BLaER1 treated with 17β-estradiol and CSF1 and Interleukin-3, amounts not matched to agents 10 nM and 100 nM (cell line): ENCODE results near the gene TIMM9.
A peak's percentile ranks its signal among the peaks of the same experiment; 100 is the strongest.

Source experiments
- H3K27ac ChIP-seq, 11 experiments: shearing (Covaris generic); formaldehyde crosslinking; 2 replicates each; pipeline ENCODE4 v1.8.1; 2022
- H3K27me3 ChIP-seq, 11 experiments: shearing (Covaris generic); formaldehyde crosslinking; 2 replicates each; pipeline ENCODE4 v1.8.1; 2022
- H3K36me3 ChIP-seq, 11 experiments: shearing (Covaris generic); formaldehyde crosslinking; 2 replicates each; pipeline ENCODE4 v1.8.1; 2022
- H3K4me1 ChIP-seq, 10 experiments: shearing (Covaris generic); formaldehyde crosslinking; 2 replicates each; pipeline ENCODE4 v1.8.1; 2022
- H3K4me2 ChIP-seq, 11 experiments: shearing (Covaris generic); formaldehyde crosslinking; 2 replicates each; pipeline ENCODE4 v1.8.1; 2022
- H3K4me3 ChIP-seq, 10 experiments: shearing (Covaris generic); formaldehyde crosslinking; 2 replicates each; pipeline ENCODE4 v1.8.1; 2022
- H3K9ac ChIP-seq, 11 experiments: shearing (Covaris generic); formaldehyde crosslinking; 2 replicates each; pipeline ENCODE4 v1.8.1; 2022
- H3K9me3 ChIP-seq, 11 experiments: shearing (Covaris generic); formaldehyde crosslinking; replicated peaks in 1 of 11; 2 replicates each; pipeline ENCODE4 v1.8.1; 2022
- H4K20me1 ChIP-seq, 11 experiments: shearing (Covaris generic); formaldehyde crosslinking; 2 replicates each; pipeline ENCODE4 v1.8.1; 2022
- Cebpa-rat ChIP-seq, 11 experiments: shearing (Covaris generic); IDR thresholded peaks; 2 replicates each; pipeline ENCODE4 v1.8.1; 2022

The TIMM9 gene

GRCh38 chr14:58414845-58415244 lies 12.5 kb downstream of the TIMM9 start:
- peaks cover 0 to 9% (median 0%) of the 10 kb centered on the region in 10 experiments; a peak in 2 of 20 replicates for H3K4me1 ChIP-seq
- H3K27me3 ChIP-seq = no peaks in the 10 kb centered on the region
- peaks cover 75 to 98% (median 94%) of the 10 kb centered on the region in 11 experiments for H3K36me3 ChIP-seq
- H3K27ac ChIP-seq = no peak overlapping the region
- H3K9ac ChIP-seq = no peak overlapping the region
- no peak overlapping the region for H3K4me2 ChIP-seq
- H3K4me3 ChIP-seq = no peak overlapping the region
- H4K20me1 ChIP-seq = peaks cover 0 to 46% (median 9%) of the 10 kb centered on the region in 11 experiments; a peak in 9 of 22 replicates
- no peak for TF ChIP-seq Cebpa-rat (IDR thresholded peaks at IDR 0.05)
- peaks cover 5 to 11% (median 8%) of the 10 kb centered on the region in 11 experiments; a peak in 18 of 22 replicates for H3K9me3 ChIP-seq

DNA sequence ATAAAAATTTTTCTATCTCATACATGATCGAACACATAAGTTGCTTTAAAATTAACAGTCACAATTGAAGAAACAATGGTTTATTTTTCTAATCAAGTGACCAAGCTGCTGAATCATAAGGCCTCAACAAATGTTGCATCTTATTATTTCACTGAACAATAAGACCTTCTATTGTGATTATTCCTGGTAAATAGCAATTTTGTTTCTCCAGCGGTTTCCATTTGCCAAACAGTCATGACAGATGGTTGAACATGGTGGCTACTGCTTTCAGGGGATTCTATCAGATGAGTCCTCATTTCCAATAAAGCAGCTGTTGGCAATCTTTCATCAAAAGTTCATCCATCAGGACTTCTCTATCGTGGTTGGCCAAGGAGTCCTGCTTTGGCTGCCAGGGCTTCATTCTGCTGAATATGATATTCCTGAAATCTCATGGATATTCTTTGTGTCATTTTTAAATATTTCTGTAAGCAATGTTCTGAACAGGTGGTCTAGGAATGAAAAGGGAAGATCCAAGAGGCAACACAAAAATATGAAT lies 18.6 kb downstream of the TIMM9 start:
- Histone ChIP-seq H3K27me3 (no peaks in the 10 kb centered on the region), H3K36me3 (peaks cover 59 to 86% (median 70%) of the 10 kb centered on the region in 11 experiments), H3K4me1 (no peaks in the 10 kb centered on the region), H3K4me2 (no peak overlapping the region), H3K9ac (no peak overlapping the region), H3K9me3 (no peaks in the 10 kb centered on the region), H4K20me1 (peaks cover 0 to 9% (median 0%) of the 10 kb centered on the region in 11 experiments; a peak in 3 of 22 replicates), H3K4me3 (no peak overlapping the region), H3K27ac (no peak overlapping the region)
- TF ChIP-seq Cebpa-rat (IDR thresholded peaks at IDR 0.05) = no peak

DNA sequence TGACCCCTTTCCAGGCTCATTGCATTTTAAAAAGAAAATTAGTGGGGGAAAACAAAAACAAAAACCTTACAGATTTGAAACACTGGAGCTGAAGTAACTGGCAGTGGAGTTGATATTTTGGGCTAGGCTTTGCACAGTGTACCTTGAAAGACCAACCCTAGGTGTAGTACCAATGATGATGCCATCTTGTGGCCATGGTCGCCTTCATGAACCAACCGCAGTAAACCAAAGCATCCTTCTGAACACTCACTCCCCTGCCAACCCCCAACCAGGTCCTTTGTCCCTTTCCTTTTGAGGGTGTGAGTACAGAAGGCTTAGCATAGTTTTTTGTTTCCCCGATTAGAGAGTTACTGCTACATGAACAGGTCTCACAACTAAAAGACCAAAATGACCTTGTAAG lies 25.7 kb downstream of the TIMM9 start:
- no peaks in the 10 kb centered on the region for H4K20me1 ChIP-seq
- no peak for TF ChIP-seq Cebpa-rat (IDR thresholded peaks at IDR 0.05)
- no peak overlapping the region for H3K4me2 ChIP-seq
- no peaks in the 10 kb centered on the region for H3K9me3 ChIP-seq
- peaks cover under 1 to 7% (median 4%) of the 10 kb centered on the region in 11 experiments; a peak in 18 of 22 replicates for H3K27me3 ChIP-seq
- H3K9ac ChIP-seq = no peak overlapping the region
- H3K4me1 ChIP-seq = peaks cover 0 to 2% (median under 1%) of the 10 kb centered on the region in 10 experiments; a peak in 7 of 20 replicates
- no peak overlapping the region for H3K4me3 ChIP-seq
- peaks cover 0 to 25% (median 14%) of the 10 kb centered on the region in 11 experiments; a peak in 11 of 22 replicates for H3K36me3 ChIP-seq
- no peak overlapping the region for H3K27ac ChIP-seq

DNA sequence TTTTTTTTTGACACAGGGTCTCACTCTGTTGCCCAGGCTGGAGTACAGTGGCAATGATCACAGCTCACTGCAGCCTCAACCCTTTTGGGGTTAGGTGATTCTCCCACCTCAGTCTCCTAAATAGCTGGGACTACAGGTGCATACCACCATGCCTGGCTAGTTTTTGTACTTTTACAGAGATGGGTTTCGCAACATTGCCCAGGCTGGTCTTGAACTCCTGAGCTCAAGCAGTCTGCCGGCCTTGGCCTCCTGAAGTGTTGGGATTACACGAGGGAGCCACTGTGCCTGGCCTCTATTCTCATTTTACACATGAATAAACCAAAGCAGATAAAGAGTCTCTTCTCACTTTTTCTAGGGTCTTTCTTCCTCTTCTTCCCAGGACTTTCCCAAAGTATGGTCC lies 28.4 kb downstream of the TIMM9 start:
- H3K4me3 ChIP-seq = no peak overlapping the region
- peaks cover 12 to 21% (median 19%) of the 10 kb centered on the region in 11 experiments for H3K27me3 ChIP-seq
- peaks cover 5 to 15% (median 12%) of the 10 kb centered on the region in 10 experiments; a peak in 18 of 20 replicates for H3K4me1 ChIP-seq
- peaks cover 0 to 20% (median 4%) of the 10 kb centered on the region in 11 experiments; a peak in 7 of 22 replicates for H3K36me3 ChIP-seq
- TF ChIP-seq Cebpa-rat (IDR thresholded peaks at IDR 0.05) = peak in 4 of 11 experiments; percentile 10 to 60 (median 41); a peak in 4 of 22 replicates
- H3K4me2 ChIP-seq = no peak overlapping the region
- H3K27ac ChIP-seq = no peak overlapping the region
- no peaks in the 10 kb centered on the region for H3K9me3 ChIP-seq
- H4K20me1 ChIP-seq = no peaks in the 10 kb centered on the region
- no peak overlapping the region for H3K9ac ChIP-seq

DNA sequence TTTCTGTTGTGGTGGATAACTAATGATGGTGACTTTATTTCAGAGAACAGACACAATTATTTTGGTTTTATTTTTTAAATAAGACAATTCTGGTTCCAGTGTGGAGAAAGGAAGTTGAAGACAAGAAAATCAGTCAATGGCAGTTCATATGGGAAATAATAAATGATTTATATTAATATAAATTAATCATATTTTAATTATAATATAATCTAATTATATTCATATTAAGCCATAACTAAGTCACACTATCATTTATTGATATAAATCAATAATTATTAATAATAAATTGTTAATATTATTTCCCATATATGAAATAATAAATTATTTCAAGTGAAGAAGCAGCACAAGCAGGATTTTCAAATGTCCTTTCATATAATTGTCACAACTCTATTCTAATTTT lies 28.8 kb downstream of the TIMM9 start:
- no peaks in the 10 kb centered on the region for H3K9me3 ChIP-seq
- peaks cover 12 to 21% (median 19%) of the 10 kb centered on the region in 11 experiments for H3K27me3 ChIP-seq
- H3K4me1 ChIP-seq = peaks cover 5 to 15% (median 12%) of the 10 kb centered on the region in 10 experiments; a peak in 18 of 20 replicates
- no peak overlapping the region for H3K9ac ChIP-seq
- H3K27ac ChIP-seq = no peak overlapping the region
- H3K36me3 ChIP-seq = peaks cover 0 to 20% (median 4%) of the 10 kb centered on the region in 11 experiments; a peak in 7 of 22 replicates
- H3K4me2 ChIP-seq = no peak overlapping the region
- no peak overlapping the region for H3K4me3 ChIP-seq
- no peaks in the 10 kb centered on the region for H4K20me1 ChIP-seq
- no peak for TF ChIP-seq Cebpa-rat (IDR thresholded peaks at IDR 0.05)

DNA sequence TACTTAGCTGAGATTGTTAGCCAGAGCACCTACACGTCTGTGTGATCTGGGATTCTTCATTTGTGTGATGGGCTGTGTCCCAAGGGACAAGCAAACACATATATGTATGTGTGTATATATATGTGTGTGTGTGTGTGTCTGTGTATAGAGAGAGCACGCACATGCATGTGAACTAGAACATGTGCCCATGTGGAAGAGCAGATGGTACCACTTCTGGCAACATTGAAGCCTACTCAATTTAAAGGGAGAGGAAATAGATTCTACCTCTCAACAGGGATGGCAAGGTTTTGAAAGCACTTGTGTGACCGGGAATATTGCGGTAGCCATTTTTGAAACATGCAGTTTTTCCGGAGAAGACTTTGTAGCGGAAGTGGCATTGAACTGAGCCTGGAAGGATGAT lies 30.2 kb downstream of the TIMM9 start:
- Histone ChIP-seq H3K4me1 (peaks cover 5 to 15% (median 12%) of the 10 kb centered on the region in 10 experiments; a peak in 18 of 20 replicates), H3K9ac (no peak overlapping the region), H3K9me3 (no peaks in the 10 kb centered on the region), H3K27ac (no peak overlapping the region), H4K20me1 (no peaks in the 10 kb centered on the region), H3K4me2 (no peak overlapping the region), H3K27me3 (peaks cover 12 to 21% (median 19%) of the 10 kb centered on the region in 11 experiments), H3K4me3 (no peak overlapping the region), H3K36me3 (peaks cover 0 to 12% (median 0%) of the 10 kb centered on the region in 11 experiments; a peak in 2 of 22 replicates)
- no peak for TF ChIP-seq Cebpa-rat (IDR thresholded peaks at IDR 0.05)

- Histone ChIP-seq H4K20me1 (no peaks in the 10 kb centered on the region), H3K4me3 (peak within 1 kb of the TSS; percentile 46 to 70 (median 56)), H3K36me3 (peaks cover 0 to 6% (median 0%) of the 10 kb centered on the region in 11 experiments; a peak in 2 of 22 replicates), H3K9ac (peak within 1 kb of the TSS; percentile 50 to 80 (median 70); a peak in 21 of 22 replicates), H3K27ac (peak within 1 kb of the TSS; percentile 17 to 72 (median 56); a peak in 18 of 22 replicates), H3K27me3 (peaks cover 12 to 21% (median 19%) of the 10 kb centered on the region in 11 experiments), H3K9me3 (no peaks in the 10 kb centered on the region), H3K4me1 (peaks cover 5 to 15% (median 12%) of the 10 kb centered on the region in 10 experiments; a peak in 18 of 20 replicates), H3K4me2 (peak within 1 kb of the TSS; percentile 77 to 97 (median 90))
- no peak for TF ChIP-seq Cebpa-rat (IDR thresholded peaks at IDR 0.05)
Measured at GRCh38 chr14:58395812-58396788, 31.2 kb downstream of the TIMM9 start, which contains the start of gene TOMM20L. TSS of gene TOMM20L (plus strand) at chr14:58395930. CDS start at chr14:58395958, 28 bp downstream.

GRCh38 chr14:58395562-58395811 lies 31.8 kb downstream of the TIMM9 start:
- no peak for TF ChIP-seq Cebpa-rat (IDR thresholded peaks at IDR 0.05)
- peak overlapping the region in 8 of 11 experiments; percentile 62 to 80 (median 70); a peak in 10 of 22 replicates for H3K9ac ChIP-seq
- H3K36me3 ChIP-seq = peaks cover 0 to 6% (median 0%) of the 10 kb centered on the region in 11 experiments; a peak in 2 of 22 replicates
- no peaks in the 10 kb centered on the region for H3K9me3 ChIP-seq
- H4K20me1 ChIP-seq = no peaks in the 10 kb centered on the region
- H3K4me3 ChIP-seq = peak overlapping the region in 9 of 10 experiments; percentile 46 to 70 (median 55); a peak in 16 of 20 replicates
- H3K4me2 ChIP-seq = peak overlapping the region; percentile 77 to 97 (median 90)
- peak overlapping the region in 1 of 11 experiments; percentile 40; a peak in 1 of 22 replicates for H3K27ac ChIP-seq
- peaks cover 5 to 15% (median 12%) of the 10 kb centered on the region in 10 experiments; a peak in 18 of 20 replicates for H3K4me1 ChIP-seq
- peaks cover 12 to 21% (median 19%) of the 10 kb centered on the region in 11 experiments for H3K27me3 ChIP-seq
